Activated T-cell treated with anti-CD3 and anti-CD28 coated beads, Interleukin-2, amount 50 U/mL, for 72 hours (primary cell): ENCODE data around the gene FERMT2. TPM values are rescaled to one million over a fixed set of nuclear protein-coding genes. Genes with fewer than 3 reads are reported as not detected.
"Not testable (repeated sequence)": the region's sequence is repeated elsewhere in the genome, so short reads cannot be mapped to it uniquely, and the experiment has no call there.

Source experiments
- ATAC-seq, 2 donors: fragments of 150-1000 bp; cut with Tn5 transposase; replicated peaks in 1 of 2; 2 replicates each; pipeline ENCODE4 v1.10.0; 2021; ENCODE audit warnings: moderate library complexity in 2 of 2, mild to moderate bottlenecking in 1 of 2
- DNase-seq, 2 donors: peaks; one replicate each; pipeline ENCODE4 v3.0.0; 2021 to 2022; ENCODE audit warnings: mixed read lengths in 1 of 2
- H3K27ac Mint-ChIP-seq: one replicate; pipeline ENCODE4 v1.8.0; 2022; ENCODE audit warnings: mild to moderate bottlenecking, moderate library complexity, mixed read lengths
- H3K27me3 Mint-ChIP-seq: one replicate; pipeline ENCODE4 v1.8.0; 2022; ENCODE audit warnings: low read depth, mixed read lengths
- H3K36me3 Mint-ChIP-seq, 2 donors: one replicate each; pipeline ENCODE4 v1.8.0; 2022; ENCODE audit warnings: mixed read lengths in 2 of 2, mild to moderate bottlenecking in 1 of 2; ENCODE audit not compliant: insufficient read depth in 2 of 2
- H3K4me1 Mint-ChIP-seq: one replicate; pipeline ENCODE4 v1.8.0; 2022; ENCODE audit warnings: low read depth, mixed read lengths
- H3K4me3 Mint-ChIP-seq, 2 donors: one replicate each; pipeline ENCODE4 v1.8.0; 2022; ENCODE audit warnings: mild to moderate bottlenecking in 2 of 2, mixed read lengths in 2 of 2, moderate library complexity in 2 of 2
- H3K9me3 Mint-ChIP-seq, 2 donors: one replicate each; pipeline ENCODE4 v1.8.0; 2022; ENCODE audit warnings: mixed read lengths in 2 of 2
- total RNA-seq, 2 donors: library from RNA; stranded (reverse); gene quantifications; one replicate each; pipeline ENCODE4 v1.2.3, GENCODE V29; 2022

The FERMT2 gene
- total RNA-seq, 2 donors from 2014 or later = 12.1 to 18.8 TPM

DNA sequence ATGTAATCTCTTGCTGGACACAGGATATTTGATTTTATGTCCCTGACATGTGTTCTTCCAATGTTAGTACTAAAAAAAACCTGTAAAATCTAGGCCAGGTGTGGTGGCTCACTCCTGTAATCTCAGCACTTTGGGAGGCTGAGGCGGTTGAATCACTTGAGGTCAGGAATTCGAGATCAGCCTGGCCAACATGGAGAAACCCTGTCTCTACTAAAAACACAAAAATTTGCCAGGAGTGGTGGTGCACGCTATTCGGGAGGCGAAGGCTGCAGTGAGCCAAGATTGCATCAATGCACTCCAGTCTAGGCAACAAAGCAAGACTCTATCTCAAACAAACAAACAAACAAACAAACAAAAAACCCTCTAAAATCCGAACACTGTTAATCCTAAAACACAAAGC, 68.0 kb downstream of the FERMT2 start:
- no peaks in the 10 kb centered on the region for H3K27me3 Mint-ChIP-seq
- no peak overlapping the region for H3K4me3 Mint-ChIP-seq
- H3K36me3 Mint-ChIP-seq = no peaks in the 10 kb centered on the region
- no peak for DNase-seq
- H3K9me3 Mint-ChIP-seq = no peaks in the 10 kb centered on the region
- H3K27ac Mint-ChIP-seq = no peak overlapping the region
- H3K4me1 Mint-ChIP-seq = no peaks in the 10 kb centered on the region
- no peak for ATAC-seq

DNA sequence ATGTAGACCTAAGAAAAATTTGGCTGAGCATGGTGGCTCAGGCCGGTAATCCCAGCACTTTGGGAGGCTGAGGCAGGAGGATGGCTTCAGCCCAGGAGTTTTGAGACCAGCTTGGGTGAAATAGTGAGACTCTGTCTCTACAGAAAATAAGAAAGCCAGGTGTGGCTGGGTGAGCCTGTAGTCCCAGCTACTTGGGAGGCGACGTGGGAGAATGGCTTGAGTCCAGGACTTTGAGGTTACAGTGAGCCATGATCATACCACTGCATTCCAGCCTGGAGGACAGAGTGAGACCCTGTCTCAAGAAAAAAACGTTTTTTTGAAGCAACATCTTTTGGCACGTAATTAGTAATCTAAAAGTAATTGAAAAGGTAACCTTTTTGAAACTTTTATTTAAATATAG, 70.9 kb downstream of the FERMT2 start:
- no peaks in the 10 kb centered on the region for H3K4me1 Mint-ChIP-seq
- H3K36me3 Mint-ChIP-seq = no peaks in the 10 kb centered on the region
- ATAC-seq (no peak), DNase-seq (no peak)
- no peak overlapping the region for H3K27ac Mint-ChIP-seq
- no peak overlapping the region for H3K4me3 Mint-ChIP-seq
- H3K27me3 Mint-ChIP-seq = no peaks in the 10 kb centered on the region
- no peaks in the 10 kb centered on the region for H3K9me3 Mint-ChIP-seq

DNA sequence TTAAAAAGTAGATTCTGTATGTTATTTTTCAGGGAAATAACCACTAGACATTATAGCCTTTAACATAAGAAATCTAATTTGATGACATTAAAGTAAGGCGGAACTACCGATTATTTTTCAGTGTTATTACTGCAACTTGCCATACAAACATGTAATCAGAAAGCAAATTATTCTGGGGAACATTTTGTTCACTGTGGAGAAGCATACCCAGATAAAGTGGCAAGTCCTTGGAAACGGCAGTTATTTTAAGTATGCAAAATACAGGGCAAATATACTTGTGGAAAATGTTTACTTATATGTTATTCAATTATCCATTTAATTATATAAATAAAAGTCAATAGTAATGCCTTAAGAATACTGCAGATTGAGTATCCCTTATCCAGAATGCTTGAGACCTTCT, 71.9 kb downstream of the FERMT2 start:
- DNase-seq (no peak), ATAC-seq (no peak)
- H3K9me3 Mint-ChIP-seq = no peaks in the 10 kb centered on the region
- no peaks in the 10 kb centered on the region for H3K27me3 Mint-ChIP-seq
- no peaks in the 10 kb centered on the region for H3K4me1 Mint-ChIP-seq
- H3K36me3 Mint-ChIP-seq = no peaks in the 10 kb centered on the region
- H3K27ac Mint-ChIP-seq = no peak overlapping the region
- H3K4me3 Mint-ChIP-seq = no peak overlapping the region

DNA sequence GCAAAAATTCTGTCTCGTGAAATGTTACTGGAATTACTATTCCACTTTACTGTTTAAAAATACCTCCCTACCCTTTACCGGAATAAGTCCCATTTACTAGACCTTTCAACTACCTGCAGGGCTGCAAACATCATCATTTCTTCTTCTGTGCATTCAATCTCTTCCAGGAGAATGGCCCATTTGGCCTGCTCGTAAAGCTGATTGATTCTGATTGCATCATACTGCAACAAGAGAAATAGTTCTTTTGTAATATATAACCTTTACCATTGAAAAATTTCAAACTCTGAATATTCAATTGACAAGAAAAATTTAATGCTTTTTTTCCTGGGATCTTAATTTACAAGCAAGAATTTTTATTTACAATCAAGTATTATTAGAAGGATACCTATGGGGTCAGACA, 72.4 kb downstream of the FERMT2 start:
- ATAC-seq = no peak
- Mint-ChIP-seq H3K27ac (no peak overlapping the region), H3K9me3 (no peaks in the 10 kb centered on the region), H3K4me1 (no peaks in the 10 kb centered on the region), H3K4me3 (no peak overlapping the region), H3K27me3 (no peaks in the 10 kb centered on the region), H3K36me3 (no peaks in the 10 kb centered on the region)
- DNase-seq = no peak

DNA sequence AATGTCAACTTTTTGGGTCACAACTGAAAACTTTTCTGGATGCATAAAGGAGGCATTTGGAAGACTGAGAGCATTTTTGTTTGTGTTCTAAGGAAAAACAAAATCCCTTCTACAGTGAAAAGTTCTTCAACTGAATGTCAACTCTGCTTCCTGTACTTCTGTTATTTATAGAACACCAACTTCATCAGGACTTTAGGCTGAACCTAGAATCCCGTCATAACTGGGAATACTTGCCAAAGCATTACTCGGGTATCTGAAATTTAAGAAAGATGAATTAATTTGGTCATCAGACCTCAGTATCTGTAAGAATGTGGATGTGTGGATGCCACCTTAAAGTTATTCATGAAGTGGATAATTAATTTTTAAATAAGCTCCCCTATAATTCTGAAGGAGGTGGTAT, 73.2 kb downstream of the FERMT2 start:
- Mint-ChIP-seq H3K27ac (no peak overlapping the region), H3K4me3 (no peak overlapping the region), H3K36me3 (no peaks in the 10 kb centered on the region), H3K27me3 (no peaks in the 10 kb centered on the region), H3K9me3 (no peaks in the 10 kb centered on the region), H3K4me1 (no peaks in the 10 kb centered on the region)
- DNase-seq (no peak), ATAC-seq (no peak)

DNA sequence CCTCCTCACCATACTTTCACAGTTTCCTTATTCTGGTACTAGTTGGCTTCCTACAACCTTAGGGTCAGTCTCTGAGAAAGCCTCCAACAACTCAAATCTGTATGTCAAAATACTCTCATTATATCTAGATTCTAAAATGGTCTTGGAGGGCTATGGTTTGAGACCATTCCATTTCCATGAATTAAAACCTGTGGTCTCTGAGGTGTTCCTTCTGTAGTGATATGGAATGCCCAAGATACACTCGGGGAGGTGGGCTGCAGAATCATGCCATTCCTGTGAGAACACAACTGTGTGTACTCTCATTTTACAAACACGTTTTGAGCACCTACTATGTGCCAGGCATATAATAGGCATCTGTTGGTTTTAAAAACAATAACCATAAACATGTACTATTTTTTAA, 74.0 kb downstream of the FERMT2 start:
- H3K27ac Mint-ChIP-seq = no peak overlapping the region
- no peak overlapping the region for H3K4me3 Mint-ChIP-seq
- DNase-seq (no peak), ATAC-seq (no peak)
- no peaks in the 10 kb centered on the region for H3K4me1 Mint-ChIP-seq
- no peaks in the 10 kb centered on the region for H3K9me3 Mint-ChIP-seq
- no peaks in the 10 kb centered on the region for H3K36me3 Mint-ChIP-seq
- no peaks in the 10 kb centered on the region for H3K27me3 Mint-ChIP-seq

DNA sequence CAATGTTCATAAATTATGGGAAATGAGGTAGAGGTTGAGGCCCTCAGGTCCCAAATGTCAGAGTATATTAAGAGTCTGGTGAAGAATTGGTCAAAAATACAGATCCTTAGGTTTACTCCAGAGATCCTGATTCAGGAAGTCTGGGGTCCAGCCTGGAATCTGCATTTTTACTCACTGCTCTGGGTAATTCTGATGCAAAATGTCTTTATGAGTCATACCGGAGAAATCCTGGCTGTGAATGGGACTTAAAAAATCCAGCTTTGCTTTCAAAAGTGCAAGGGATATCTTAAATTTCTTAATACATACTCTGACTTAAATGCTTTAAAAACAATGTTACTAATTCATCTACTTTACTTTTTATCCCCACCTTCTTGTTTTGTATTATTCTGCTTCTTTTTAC, 74.5 kb downstream of the FERMT2 start:
- no peak for DNase-seq
- no peaks in the 10 kb centered on the region for H3K4me1 Mint-ChIP-seq
- no peaks in the 10 kb centered on the region for H3K36me3 Mint-ChIP-seq
- H3K4me3 Mint-ChIP-seq = no peak overlapping the region
- H3K27ac Mint-ChIP-seq = no peak overlapping the region
- H3K9me3 Mint-ChIP-seq = no peaks in the 10 kb centered on the region
- H3K27me3 Mint-ChIP-seq = no peaks in the 10 kb centered on the region
- no peak for ATAC-seq

DNA sequence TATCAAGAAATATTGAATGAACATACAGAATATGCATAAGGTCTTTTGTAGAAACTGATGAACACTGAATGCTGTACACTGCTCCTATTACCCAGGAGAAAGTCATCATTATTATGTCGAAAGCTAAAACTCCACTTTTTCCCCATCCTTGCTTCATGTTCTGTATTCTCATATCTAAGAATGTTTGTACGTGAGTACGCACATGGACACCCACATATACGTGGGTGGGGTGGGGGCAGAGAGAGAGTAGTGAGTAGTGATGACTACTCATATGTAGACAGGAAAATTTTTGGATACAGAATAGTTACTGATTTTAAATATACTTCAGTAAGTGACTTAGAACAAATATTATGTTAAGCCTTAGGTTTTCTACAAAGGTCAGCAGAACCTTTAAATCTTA, 75.1 kb downstream of the FERMT2 start:
- no peak overlapping the region for H3K27ac Mint-ChIP-seq
- no peaks in the 10 kb centered on the region for H3K27me3 Mint-ChIP-seq
- DNase-seq (no peak), ATAC-seq (no peak)
- no peaks in the 10 kb centered on the region for H3K9me3 Mint-ChIP-seq
- no peaks in the 10 kb centered on the region for H3K4me1 Mint-ChIP-seq
- no peak overlapping the region for H3K4me3 Mint-ChIP-seq
- H3K36me3 Mint-ChIP-seq = no peaks in the 10 kb centered on the region

DNA sequence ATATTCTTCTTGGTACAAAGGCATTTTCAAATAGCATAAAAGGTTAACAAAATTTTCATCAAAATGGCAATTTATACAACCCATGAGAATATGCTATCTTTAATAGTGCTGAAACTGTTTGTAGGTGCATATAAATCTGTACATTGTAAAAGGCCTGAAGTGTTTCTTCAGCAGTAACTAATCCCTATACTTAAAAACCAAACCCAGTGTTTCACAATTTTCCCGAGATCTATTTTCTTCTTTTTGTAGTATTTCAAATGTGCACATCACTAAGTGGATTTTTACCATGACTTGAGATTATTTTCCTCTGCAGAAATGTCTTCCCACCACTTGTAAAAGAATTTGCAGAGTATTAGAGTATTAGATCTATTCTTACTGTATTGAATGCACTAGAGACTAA, 76.5 kb downstream of the FERMT2 start:
- no peaks in the 10 kb centered on the region for H3K27me3 Mint-ChIP-seq
- no peaks in the 10 kb centered on the region for H3K4me1 Mint-ChIP-seq
- no peaks in the 10 kb centered on the region for H3K36me3 Mint-ChIP-seq
- H3K9me3 Mint-ChIP-seq = no peaks in the 10 kb centered on the region
- H3K27ac Mint-ChIP-seq = no peak overlapping the region
- no peak for DNase-seq
- no peak for ATAC-seq
- H3K4me3 Mint-ChIP-seq = no peak overlapping the region

DNA sequence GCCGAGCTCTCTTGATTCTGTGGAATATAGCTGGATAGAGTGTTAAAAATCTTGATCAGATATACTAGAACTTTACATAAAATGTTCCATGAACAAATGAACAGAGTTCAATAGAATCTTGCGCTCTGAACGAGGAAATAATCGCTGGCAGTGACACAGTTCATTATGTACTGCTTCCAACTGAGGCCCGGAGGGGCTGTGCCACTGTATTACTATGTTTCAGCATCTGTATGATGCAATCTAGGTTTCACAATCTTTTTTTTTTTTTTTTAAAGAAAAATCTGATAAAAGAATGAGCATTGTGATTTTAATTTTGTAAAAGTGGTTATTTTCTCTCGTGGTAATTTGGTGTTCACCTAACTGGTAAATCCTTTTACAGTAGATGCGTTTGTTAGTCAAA, 77.2 kb downstream of the FERMT2 start:
- no peak overlapping the region for H3K27ac Mint-ChIP-seq
- H3K4me3 Mint-ChIP-seq = no peak overlapping the region
- no peaks in the 10 kb centered on the region for H3K36me3 Mint-ChIP-seq
- no peak for DNase-seq
- no peak for ATAC-seq
- no peaks in the 10 kb centered on the region for H3K27me3 Mint-ChIP-seq
- no peaks in the 10 kb centered on the region for H3K9me3 Mint-ChIP-seq
- H3K4me1 Mint-ChIP-seq = no peaks in the 10 kb centered on the region

DNA sequence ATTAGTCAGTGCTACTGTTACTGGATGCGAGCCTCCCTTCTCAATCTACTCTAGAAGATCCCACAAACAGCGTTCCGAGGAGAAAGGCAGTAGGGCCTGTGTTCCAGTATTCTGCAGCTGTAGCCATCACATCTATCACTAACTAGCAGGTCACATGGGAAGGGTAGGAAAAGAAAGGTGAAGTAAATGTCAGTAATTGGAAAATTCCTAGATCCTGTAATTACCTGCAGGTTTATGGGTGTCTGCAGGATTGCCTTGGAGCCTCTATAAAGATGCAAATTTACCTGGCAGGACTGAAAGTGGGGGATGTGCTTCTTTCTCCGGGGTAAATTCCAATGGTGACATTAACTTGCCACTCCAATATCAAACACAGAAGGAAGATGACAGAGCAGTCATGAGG, 77.8 kb downstream of the FERMT2 start:
- DNase-seq (no peak), ATAC-seq (no peak)
- no peaks in the 10 kb centered on the region for H3K27me3 Mint-ChIP-seq
- H3K27ac Mint-ChIP-seq = no peak overlapping the region
- no peaks in the 10 kb centered on the region for H3K9me3 Mint-ChIP-seq
- H3K4me3 Mint-ChIP-seq = no peak overlapping the region
- no peaks in the 10 kb centered on the region for H3K4me1 Mint-ChIP-seq
- H3K36me3 Mint-ChIP-seq = no peaks in the 10 kb centered on the region

DNA sequence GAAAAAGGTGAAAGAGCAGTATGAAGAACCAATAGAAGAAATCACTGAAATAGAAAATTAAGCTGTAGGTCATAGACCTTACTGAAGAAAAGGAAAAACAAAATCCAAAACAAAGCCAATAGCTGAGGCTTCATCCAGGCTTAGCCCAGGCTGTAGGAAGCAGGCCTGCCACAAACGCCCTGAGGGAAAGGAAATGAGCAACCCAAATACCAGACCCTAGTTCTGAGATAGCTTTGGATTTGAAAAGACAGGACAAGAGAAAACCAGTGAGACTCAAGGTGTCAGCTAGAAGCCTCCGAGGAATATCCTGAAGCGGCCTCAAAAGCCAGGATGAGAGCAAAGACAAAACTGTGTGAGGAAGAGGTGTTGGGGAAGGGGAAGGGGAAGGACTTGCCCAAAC, 79.2 kb downstream of the FERMT2 start:
- H3K36me3 Mint-ChIP-seq = no peaks in the 10 kb centered on the region
- DNase-seq (no peak), ATAC-seq (no peak)
- H3K4me3 Mint-ChIP-seq = no peak overlapping the region
- no peak overlapping the region for H3K27ac Mint-ChIP-seq
- no peaks in the 10 kb centered on the region for H3K4me1 Mint-ChIP-seq
- H3K9me3 Mint-ChIP-seq = no peaks in the 10 kb centered on the region
- H3K27me3 Mint-ChIP-seq = no peaks in the 10 kb centered on the region

DNA sequence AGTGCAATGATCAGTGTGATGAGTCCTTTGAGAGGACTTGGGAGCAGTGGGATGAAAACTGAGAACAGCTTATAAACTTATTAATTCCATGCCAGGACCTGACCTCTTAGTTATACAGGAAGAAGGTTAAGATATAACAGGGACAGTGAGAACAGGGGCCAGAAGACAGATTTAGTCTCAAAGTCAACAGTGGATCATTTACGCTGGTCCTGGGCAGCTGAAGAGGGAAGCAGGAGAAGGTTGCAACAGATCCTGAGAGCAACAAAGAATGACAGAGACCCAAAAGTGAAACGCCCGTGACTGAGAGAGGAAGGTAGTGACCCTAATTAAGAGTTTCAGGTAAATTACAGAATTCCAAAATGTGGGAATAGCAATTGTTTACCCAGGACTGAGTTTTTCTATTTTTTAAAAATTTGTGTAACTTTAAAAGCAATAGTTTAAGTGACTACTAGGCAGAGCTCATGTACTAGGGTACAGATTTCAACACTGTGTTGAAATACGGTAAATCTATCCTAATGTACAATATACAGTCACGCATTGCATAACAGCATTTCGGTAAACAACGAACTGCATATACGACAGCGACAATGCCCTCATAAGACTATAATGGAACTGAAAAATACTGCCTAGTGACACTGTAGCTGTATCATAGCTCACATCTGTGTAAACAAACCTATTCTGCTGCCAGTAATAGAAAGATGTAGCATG, 81.8 kb downstream of the FERMT2 start:
- no peak overlapping the region for H3K27ac Mint-ChIP-seq
- no peaks in the 10 kb centered on the region for H3K4me1 Mint-ChIP-seq
- no peak for ATAC-seq
- H3K9me3 Mint-ChIP-seq = no peaks in the 10 kb centered on the region
- DNase-seq = no peak
- no peaks in the 10 kb centered on the region for H3K36me3 Mint-ChIP-seq
- H3K27me3 Mint-ChIP-seq = no peaks in the 10 kb centered on the region
- no peak overlapping the region for H3K4me3 Mint-ChIP-seq

DNA sequence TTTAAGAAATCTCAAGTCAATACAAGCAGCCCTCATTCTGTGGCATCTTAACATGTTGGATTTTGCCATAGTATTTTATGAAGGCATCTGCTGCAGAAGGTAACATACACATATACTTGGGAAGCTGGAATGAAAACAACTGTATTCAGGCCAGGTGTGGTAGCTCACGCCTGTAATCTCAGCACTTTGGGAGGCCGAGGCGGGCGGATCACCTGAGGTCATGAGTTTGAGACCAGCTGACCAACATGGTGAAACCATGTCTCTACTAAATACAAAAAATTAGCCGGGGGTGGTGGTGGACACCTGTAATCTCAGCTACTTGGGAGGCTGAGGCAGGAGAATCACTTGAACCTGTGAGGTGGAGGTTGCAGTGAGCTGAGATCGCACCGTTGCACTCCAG, 86.0 kb downstream of the FERMT2 start:
- H3K4me1 Mint-ChIP-seq, H3K9me3 Mint-ChIP-seq, DNase-seq, H3K27me3 Mint-ChIP-seq, H3K36me3 Mint-ChIP-seq, H3K4me3 Mint-ChIP-seq, H3K27ac Mint-ChIP-seq, ATAC-seq: not testable (repeated sequence)
